Natural killer cell (primary cell): Measurements from ENCODE around the gene ZNF892. TPM values are rescaled to one million over a fixed set of nuclear protein-coding genes. Genes with fewer than 3 reads are reported as not detected.
"Not testable (repeated sequence)": the region's sequence is repeated elsewhere in the genome, so short reads cannot be mapped to it uniquely, and the experiment has no call there.

ENCODE experiments used
- ATAC-seq, 3 donors: fragments of 150-1000 bp in 2 of 3; fragments of 200-7000 bp in 1 of 3; cut with Tn5 transposase; 1 replicate in 1 of 3; 2 replicates in 2 of 3; pipeline ENCODE4 v1.10.0; 2021; ENCODE audit warnings: mild to moderate bottlenecking in 2 of 3, moderate library complexity in 2 of 3
- DNase-seq, 2 donors: peaks; one replicate each; pipeline versions ENCODE4 v3.0.0 to v3.0.0-alpha.2; 2013 to 2021; ENCODE audit warnings: mixed read lengths in 1 of 2
- H3K27ac ChIP-seq: one replicate; pipeline ENCODE4 v1.5.1; 2013; ENCODE audit warnings: mild to moderate bottlenecking, low read length
- H3K27me3 ChIP-seq: one replicate; pipeline ENCODE4 v1.6.1; 2013; ENCODE audit warnings: low read length; ENCODE audit not compliant: control insufficient read depth, insufficient read depth
- H3K36me3 ChIP-seq: one replicate; pipeline ENCODE4 v1.6.1; 2013; ENCODE audit warnings: low read length; ENCODE audit not compliant: control insufficient read depth, insufficient read depth
- H3K4me1 ChIP-seq: one replicate; pipeline ENCODE4 v1.6.1; 2013; ENCODE audit warnings: low read length; ENCODE audit not compliant: control insufficient read depth, insufficient read depth
- H3K4me3 ChIP-seq: one replicate; pipeline ENCODE4 v1.5.1; 2013; ENCODE audit warnings: low read length
- H3K9me3 ChIP-seq: one replicate; pipeline ENCODE4 v1.6.1; 2013; ENCODE audit warnings: low read length; ENCODE audit not compliant: control insufficient read depth, insufficient read depth
- H3K27ac Mint-ChIP-seq, 2 donors: one replicate each; pipeline ENCODE4 v1.8.0; 2022; ENCODE audit warnings: mild to moderate bottlenecking in 2 of 2, mixed read lengths in 2 of 2, moderate library complexity in 1 of 2
- H3K27me3 Mint-ChIP-seq, 2 donors: one replicate each; pipeline ENCODE4 v1.8.0; 2022; ENCODE audit warnings: low read depth in 2 of 2, mixed read lengths in 2 of 2
- H3K36me3 Mint-ChIP-seq: one replicate; pipeline ENCODE4 v1.8.0; 2022; ENCODE audit warnings: mixed read lengths
- H3K4me1 Mint-ChIP-seq, 2 donors: one replicate each; pipeline ENCODE4 v1.8.0; 2022; ENCODE audit warnings: mixed read lengths in 2 of 2
- H3K4me3 Mint-ChIP-seq: one replicate; pipeline ENCODE4 v1.8.0; 2022; ENCODE audit warnings: mild to moderate bottlenecking, moderate library complexity, mixed read lengths
- H3K9me3 Mint-ChIP-seq, 2 donors: one replicate each; pipeline ENCODE4 v1.8.0; 2022; ENCODE audit warnings: mixed read lengths in 2 of 2
- WGBS: methylation state at CpG from one replicate; pipeline ENCODE4 v1.1.7; 2013; ENCODE audit warnings: missing lambda C conversion rate; ENCODE audit not compliant: insufficient coverage; 5-methylcytosine and 5-hydroxymethylcytosine counted together
- intact Hi-C: fragments of 100-400 bp; cut with micrococcal nuclease; formaldehyde crosslinking; loops from one replicate; pipeline ENCODE4 v1.14.2; 2022
- total RNA-seq, 4 donors: library from RNA; stranded (reverse); fragments of 120-200 nt in 1 of 4; gene quantifications; one replicate each; pipeline versions ENCODE4 v1.2.3 to v1.2.4, GENCODE V29; 2013 to 2022
- TF ChIP-seq, protein P1 (sequence below): fragments of 200-600 bp; IDR thresholded peaks from one replicate; pipeline ENCODE4 v1.8.0; 2022; ENCODE audit warnings: antibody characterized with exemption

Gene ZNF892
- total RNA-seq, 3 donors from 2014 or later (not counting 1 experiment from before 2014, with no cell fraction given) = 2.9 to 4.6 (median 3.2) TPM

GRCh38 chr2:95181774-95182173 is 25.5 kb upstream of the ZNF892 start:
- H3K36me3 ChIP-seq = peaks cover 39% of the 10 kb centered on the region
- ATAC-seq (no peak), DNase-seq (no peak)
- Mint-ChIP-seq H3K27ac (no peak overlapping the region), H3K4me1 (no peaks in the 10 kb centered on the region), H3K36me3 (peaks cover 29% of the 10 kb centered on the region), H3K27me3 (no peaks in the 10 kb centered on the region), H3K4me3 (no peak overlapping the region), H3K9me3 (no peaks in the 10 kb centered on the region)
- no peaks in the 10 kb centered on the region for H3K4me1 ChIP-seq
- H3K27ac ChIP-seq = no peak overlapping the region
- WGBS = 97% methylated on average over 18 of the region's 18 CpGs
- H3K27me3 ChIP-seq = no peaks in the 10 kb centered on the region
- TF ChIP-seq, protein P1, sequence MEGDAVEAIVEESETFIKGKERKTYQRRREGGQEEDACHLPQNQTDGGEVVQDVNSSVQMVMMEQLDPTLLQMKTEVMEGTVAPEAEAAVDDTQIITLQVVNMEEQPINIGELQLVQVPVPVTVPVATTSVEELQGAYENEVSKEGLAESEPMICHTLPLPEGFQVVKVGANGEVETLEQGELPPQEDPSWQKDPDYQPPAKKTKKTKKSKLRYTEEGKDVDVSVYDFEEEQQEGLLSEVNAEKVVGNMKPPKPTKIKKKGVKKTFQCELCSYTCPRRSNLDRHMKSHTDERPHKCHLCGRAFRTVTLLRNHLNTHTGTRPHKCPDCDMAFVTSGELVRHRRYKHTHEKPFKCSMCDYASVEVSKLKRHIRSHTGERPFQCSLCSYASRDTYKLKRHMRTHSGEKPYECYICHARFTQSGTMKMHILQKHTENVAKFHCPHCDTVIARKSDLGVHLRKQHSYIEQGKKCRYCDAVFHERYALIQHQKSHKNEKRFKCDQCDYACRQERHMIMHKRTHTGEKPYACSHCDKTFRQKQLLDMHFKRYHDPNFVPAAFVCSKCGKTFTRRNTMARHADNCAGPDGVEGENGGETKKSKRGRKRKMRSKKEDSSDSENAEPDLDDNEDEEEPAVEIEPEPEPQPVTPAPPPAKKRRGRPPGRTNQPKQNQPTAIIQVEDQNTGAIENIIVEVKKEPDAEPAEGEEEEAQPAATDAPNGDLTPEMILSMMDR = no peak
- peaks cover 16% of the 10 kb centered on the region for H3K9me3 ChIP-seq
- intact Hi-C loops = no loop called here
- H3K4me3 ChIP-seq = no peak overlapping the region

GRCh38 chr2:95185197-95185596 is 22.1 kb upstream of the ZNF892 start:
- H3K36me3 Mint-ChIP-seq = peaks cover 23% of the 10 kb centered on the region
- Histone ChIP-seq H3K9me3 (peaks cover 16% of the 10 kb centered on the region), H3K27ac (no peak overlapping the region), H3K36me3 (peaks cover 22% of the 10 kb centered on the region), H3K27me3 (no peaks in the 10 kb centered on the region), H3K4me3 (no peak overlapping the region), H3K4me1 (no peaks in the 10 kb centered on the region)
- WGBS = 98% methylated on average over 3 of the region's 3 CpGs
- no peaks in the 10 kb centered on the region for H3K4me1 Mint-ChIP-seq
- intact Hi-C loops = no loop called here
- H3K27me3 Mint-ChIP-seq = peaks cover 6 to 7% of the 10 kb centered on the region in 2 donors
- DNase-seq (no peak), ATAC-seq (no peak)
- H3K4me3 Mint-ChIP-seq = no peak overlapping the region
- H3K9me3 Mint-ChIP-seq = no peaks in the 10 kb centered on the region
- no peak overlapping the region for H3K27ac Mint-ChIP-seq
- TF ChIP-seq, protein P1 = no peak

DNA sequence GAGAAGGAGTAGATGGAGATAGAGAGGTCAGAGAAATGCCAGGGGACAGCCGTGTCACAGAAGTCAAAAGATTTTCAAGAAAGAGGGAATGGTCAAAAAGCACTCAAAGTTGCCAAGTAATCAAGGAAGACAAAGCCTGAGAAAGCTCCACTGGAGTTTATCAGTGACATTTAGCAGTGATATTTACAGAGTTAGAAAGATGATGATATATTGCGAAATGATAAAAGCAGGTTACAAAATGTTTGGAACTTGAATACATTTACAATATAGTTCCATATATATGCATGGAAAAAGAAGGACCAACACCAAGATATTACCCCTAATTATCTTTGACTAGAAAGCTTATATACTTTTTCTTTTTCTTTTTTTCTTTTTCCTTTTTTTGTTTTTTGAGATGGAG is 21.3 kb upstream of the ZNF892 start:
- H3K4me3 Mint-ChIP-seq = no peak overlapping the region
- Histone ChIP-seq H3K4me1 (no peaks in the 10 kb centered on the region), H3K27ac (no peak overlapping the region), H3K4me3 (no peak overlapping the region), H3K9me3 (peaks cover 12% of the 10 kb centered on the region), H3K36me3 (peaks cover 16% of the 10 kb centered on the region), H3K27me3 (peaks cover 2% of the 10 kb centered on the region)
- H3K27me3 Mint-ChIP-seq = peaks cover 12 to 13% of the 10 kb centered on the region in 2 donors
- 75% methylated on average over 1 of the region's 2 CpGs for WGBS
- TF ChIP-seq, protein P1 = no peak
- peaks cover 15% of the 10 kb centered on the region for H3K36me3 Mint-ChIP-seq
- H3K9me3 Mint-ChIP-seq = no peaks in the 10 kb centered on the region
- no peaks in the 10 kb centered on the region for H3K4me1 Mint-ChIP-seq
- no peak for ATAC-seq
- DNase-seq = no peak
- H3K27ac Mint-ChIP-seq = no peak overlapping the region
- intact Hi-C loops = no loop called here

GRCh38 chr2:95192956-95193355 is 14.4 kb upstream of the ZNF892 start:
- H3K4me3 ChIP-seq, H3K27ac Mint-ChIP-seq, H3K36me3 Mint-ChIP-seq, H3K4me3 Mint-ChIP-seq, H3K9me3 Mint-ChIP-seq, ATAC-seq, H3K9me3 ChIP-seq, intact Hi-C loops, H3K27me3 ChIP-seq, H3K36me3 ChIP-seq, H3K4me1 Mint-ChIP-seq, H3K27ac ChIP-seq, H3K4me1 ChIP-seq: not testable (repeated sequence)
- peak; percentile 20 to 49 for DNase-seq
- H3K27me3 Mint-ChIP-seq = peaks cover 22 to 29% of the 10 kb centered on the region in 2 donors
- WGBS = 16% methylated on average over 14 of the region's 15 CpGs
- TF ChIP-seq, protein P1 = peak; percentile 52
